Suprapubic skin (tissue), 4 donors: Measurements from ENCODE around the gene SDHAF3. TPM values are rescaled to one million over a fixed set of nuclear protein-coding genes. Genes with fewer than 3 reads are reported as not detected.
A peak's percentile ranks its signal among the peaks of the same experiment; 100 is the strongest.

ENCODE experiments used
- DNase-seq, 2 donors: peaks; one replicate each; pipeline ENCODE4 v3.0.0-alpha.2; 2019; ENCODE audit warnings: low spot score in 2 of 2
- H3K27ac ChIP-seq: fragments of 200-600 bp; sonication (generic); one replicate; pipeline ENCODE4 v1.5.1; 2019
- H3K27me3 ChIP-seq: fragments of 200-600 bp; sonication (generic); one replicate; pipeline ENCODE4 v1.5.1; 2019
- H3K36me3 ChIP-seq: fragments of 200-600 bp; sonication (generic); one replicate; pipeline ENCODE4 v1.5.1; 2019
- H3K4me1 ChIP-seq: fragments of 200-600 bp; sonication (generic); one replicate; pipeline ENCODE4 v1.5.1; 2019
- H3K4me3 ChIP-seq: fragments of 200-600 bp; sonication (generic); one replicate; pipeline ENCODE4 v1.5.1; 2019; ENCODE audit warnings: mild to moderate bottlenecking
- H3K9me3 ChIP-seq: fragments of 200-600 bp; sonication (generic); one replicate; pipeline ENCODE4 v1.5.1; 2019
- CTCF ChIP-seq, 2 donors: fragments of 200-600 bp in 1 of 2; fragments of 450-650 bp in 1 of 2; sonication (generic) in 1 of 2; IDR thresholded peaks; one replicate each; pipeline ENCODE4 v1.5.1; 2016 to 2019; ENCODE audit warnings: antibody characterized with exemption in 2 of 2, mild to moderate bottlenecking in 1 of 2, moderate library complexity in 1 of 2
- EP300 ChIP-seq: sonication (generic); formaldehyde crosslinking; IDR thresholded peaks from one replicate; pipeline ENCODE4 v1.6.1; 2017; ENCODE audit warnings: antibody characterized with exemption
- POLR2A ChIP-seq, 2 donors: fragments of 450-650 bp; IDR thresholded peaks; one replicate each; pipeline ENCODE4 v1.6.1; 2017; ENCODE audit warnings: antibody characterized with exemption in 2 of 2, mild to moderate bottlenecking in 2 of 2, moderate library complexity in 2 of 2
- POLR2AphosphoS5 ChIP-seq, 3 donors: sonication (generic); formaldehyde crosslinking; IDR thresholded peaks; one replicate each; pipeline ENCODE4 v1.6.1; 2017; ENCODE audit warnings: antibody characterized with exemption in 3 of 3
- WGBS: methylation state at CpG from one replicate; pipeline ENCODE4 v1.1.5; 2018; 5-methylcytosine and 5-hydroxymethylcytosine counted together
- total RNA-seq, 4 donors: library from RNA; depleted of rRNA; stranded (reverse); fragments of >200 nt; gene quantifications; one replicate each; pipeline ENCODE4 v1.1.0, GENCODE V29; 2016

SDHAF3 gene
- total RNA-seq, 4 donors from 2014 or later, result 8.9 to 12.1 (median 10.1) TPM

- 51% methylated on average over 6 of the region's 6 CpGs for WGBS
- no peaks in the 10 kb centered on the region for H3K4me1 ChIP-seq
- no peak for DNase-seq
- no peaks in the 10 kb centered on the region for H3K27me3 ChIP-seq
- H3K9me3 ChIP-seq, result no peaks in the 10 kb centered on the region
- H3K36me3 ChIP-seq, result no peaks in the 10 kb centered on the region
- no peak overlapping the region for H3K4me3 ChIP-seq
- H3K27ac ChIP-seq, result no peak overlapping the region
- TF ChIP-seq POLR2A (IDR thresholded peaks at IDR 0.05) (no peak), POLR2AphosphoS5 (IDR thresholded peaks at IDR 0.05) (no peak), CTCF (IDR thresholded peaks at IDR 0.05) (no peak), EP300 (no peak)
Measured at GRCh38 chr7:97130417-97131139, 13.1 kb downstream of the SDHAF3 start.

- Histone ChIP-seq H3K4me1 (no peaks in the 10 kb centered on the region), H3K27me3 (no peaks in the 10 kb centered on the region), H3K9me3 (no peaks in the 10 kb centered on the region), H3K36me3 (no peaks in the 10 kb centered on the region), H3K27ac (no peak overlapping the region), H3K4me3 (no peak overlapping the region)
- no peak for DNase-seq
- TF ChIP-seq CTCF (IDR thresholded peaks at IDR 0.05), result no peak
- TF ChIP-seq POLR2AphosphoS5 (IDR thresholded peaks at IDR 0.05), result no peak
- TF ChIP-seq POLR2A (IDR thresholded peaks at IDR 0.05), result no peak
- no peak for TF ChIP-seq EP300
- 79% methylated on average over 2 of the region's 2 CpGs for WGBS
Measured at GRCh38 chr7:97133159-97133558, 15.7 kb downstream of the SDHAF3 start.

- no peak overlapping the region for H3K27ac ChIP-seq
- H3K4me3 ChIP-seq, result no peak overlapping the region
- H3K9me3 ChIP-seq, result peaks cover 4% of the 10 kb centered on the region
- peaks cover 3% of the 10 kb centered on the region for H3K36me3 ChIP-seq
- no peaks in the 10 kb centered on the region for H3K27me3 ChIP-seq
- DNase-seq, result no peak
- no peaks in the 10 kb centered on the region for H3K4me1 ChIP-seq
- WGBS, result 100% methylated on average over 1 of the region's 8 CpGs
- no peak for TF ChIP-seq POLR2A (IDR thresholded peaks at IDR 0.05)
- TF ChIP-seq EP300, result no peak
- no peak for TF ChIP-seq POLR2AphosphoS5 (IDR thresholded peaks at IDR 0.05)
- no peak for TF ChIP-seq CTCF (IDR thresholded peaks at IDR 0.05)
Measured at GRCh38 chr7:97138830-97139229, 21.3 kb downstream of the SDHAF3 start.

- 77% methylated on average over 1 of the region's 1 CpG for WGBS
- TF ChIP-seq EP300 (no peak), CTCF (IDR thresholded peaks at IDR 0.05) (peak in 1 of 2 donors; percentile 24)
- Histone ChIP-seq H3K4me1 (no peaks in the 10 kb centered on the region), H3K27me3 (no peaks in the 10 kb centered on the region), H3K27ac (no peak overlapping the region), H3K36me3 (peaks cover 3% of the 10 kb centered on the region), H3K4me3 (no peak overlapping the region), H3K9me3 (peaks cover 4% of the 10 kb centered on the region)
- DNase-seq, result no peak
Measured at GRCh38 chr7:97145068-97145467, 27.6 kb downstream of the SDHAF3 start.

- no peak overlapping the region for H3K27ac ChIP-seq
- H3K4me1 ChIP-seq, result no peaks in the 10 kb centered on the region
- H3K9me3 ChIP-seq, result no peaks in the 10 kb centered on the region
- TF ChIP-seq CTCF (IDR thresholded peaks at IDR 0.05), result no peak
- TF ChIP-seq POLR2AphosphoS5 (IDR thresholded peaks at IDR 0.05), result no peak
- no peak for TF ChIP-seq EP300
- H3K4me3 ChIP-seq, result no peak overlapping the region
- H3K36me3 ChIP-seq, result no peaks in the 10 kb centered on the region
- WGBS, result 94% methylated on average over 1 of the region's 1 CpG
- DNase-seq, result no peak
- H3K27me3 ChIP-seq, result no peaks in the 10 kb centered on the region
Measured at GRCh38 chr7:97149843-97150242, 32.3 kb downstream of the SDHAF3 start.
